Measurements from ENCODE around the gene GAS6.
A peak's percentile ranks its signal among the peaks of the same experiment; 100 is the strongest.

GAS6 gene

GRCh38 chr13:113845055-113845454 is 18.8 kb downstream of the GAS6 start:
- peak; percentile 10 for DNase-seq
- no peaks in the 10 kb centered on the region for H3K9me3 ChIP-seq (ENCODE audit: severe bottlenecking)
- no peak for TF ChIP-seq CTCF (IDR thresholded peaks at IDR 0.05; ENCODE audit: low read depth, low read length)
- H3K4me3 ChIP-seq (ENCODE audit: low read depth, low read length), result no peak overlapping the region
- no peak overlapping the region for H3K27ac ChIP-seq
- no peaks in the 10 kb centered on the region for H3K27me3 ChIP-seq (ENCODE audit: insufficient read depth, low read depth, severe bottlenecking)
- H3K36me3 ChIP-seq, result peaks cover 30% of the 10 kb centered on the region

- no peak overlapping the region for H3K4me3 ChIP-seq (ENCODE audit: low read depth, low read length)
- H3K27me3 ChIP-seq (ENCODE audit: insufficient read depth, low read depth, severe bottlenecking), result no peaks in the 10 kb centered on the region
- H3K36me3 ChIP-seq, result peaks cover 30% of the 10 kb centered on the region
- peak; percentile 67 for TF ChIP-seq CTCF (IDR thresholded peaks at IDR 0.05; ENCODE audit: low read depth, low read length)
- H3K27ac ChIP-seq, result no peak overlapping the region
- H3K9me3 ChIP-seq (ENCODE audit: severe bottlenecking), result no peaks in the 10 kb centered on the region
- peak; percentile 23 for DNase-seq
Observed at GRCh38 chr13:113843864-113844556, 19.9 kb downstream of the GAS6 start.

GRCh38 chr13:113843063-113843654 is 20.7 kb downstream of the GAS6 start:
- TF ChIP-seq CTCF (IDR thresholded peaks at IDR 0.05; ENCODE audit: low read depth, low read length), result no peak
- Histone ChIP-seq H3K4me3 (ENCODE audit: low read depth, low read length) (no peak overlapping the region), H3K9me3 (ENCODE audit: severe bottlenecking) (no peaks in the 10 kb centered on the region), H3K36me3 (peaks cover 30% of the 10 kb centered on the region), H3K27ac (peak overlapping the region; percentile 4; the same call in 1 of the 2 replicates), H3K27me3 (ENCODE audit: insufficient read depth, low read depth, severe bottlenecking) (no peaks in the 10 kb centered on the region)
- DNase-seq, result peak; percentile 12

- H3K36me3 ChIP-seq, result peaks cover 31% of the 10 kb centered on the region
Observed at GRCh38 chr13:113842336-113843062, 21.4 kb downstream of the GAS6 start.

GRCh38 chr13:113841353-113841650 is 22.6 kb downstream of the GAS6 start:
- Histone ChIP-seq H3K9me3 (ENCODE audit: severe bottlenecking) (no peaks in the 10 kb centered on the region), H3K27me3 (ENCODE audit: insufficient read depth, low read depth, severe bottlenecking) (no peaks in the 10 kb centered on the region), H3K27ac (no peak overlapping the region), H3K4me3 (ENCODE audit: low read depth, low read length) (no peak overlapping the region), H3K36me3 (peaks cover 25% of the 10 kb centered on the region)
- no peak for DNase-seq
- TF ChIP-seq CTCF (IDR thresholded peaks at IDR 0.05; ENCODE audit: low read depth, low read length), result no peak

More at GRCh38 chr13:113842336-113843062, 21.4 kb downstream of the GAS6 start:
- Histone ChIP-seq H3K4me3 (ENCODE audit: low read depth, low read length) (no peak overlapping the region), H3K27ac (no peak overlapping the region), H3K9me3 (ENCODE audit: severe bottlenecking) (no peaks in the 10 kb centered on the region), H3K27me3 (ENCODE audit: insufficient read depth, low read depth, severe bottlenecking) (no peaks in the 10 kb centered on the region)
- no peak for DNase-seq
- no peak for TF ChIP-seq CTCF (IDR thresholded peaks at IDR 0.05; ENCODE audit: low read depth, low read length)

All from WERI-Rb-1 (cell line).